Tibial artery (tissue), 4 donors: ENCODE data around the gene FAR2.

Experiments
- DNase-seq, 2 donors: peaks; one replicate each; pipeline ENCODE4 v3.0.0-alpha.2; 2019
- H3K27ac ChIP-seq, 2 donors: fragments of 200-600 bp; sonication (generic) in 1 of 2; 1 replicate in 1 of 2; 2 replicates in 1 of 2; pipeline ENCODE4 v1.5.1; 2018 to 2019; ENCODE audit warnings: mild to moderate bottlenecking in 1 of 2
- H3K27me3 ChIP-seq, 2 donors: fragments of 200-600 bp; sonication (generic) in 1 of 2; one replicate each; pipeline versions ENCODE4 v1.5.1 to v1.6.0; 2016 to 2019
- H3K36me3 ChIP-seq, 3 donors: fragments of 200-600 bp; sonication (generic) in 2 of 3; one replicate each; pipeline ENCODE4 v1.5.1; 2016 to 2019; ENCODE audit warnings: mild to moderate bottlenecking in 2 of 3
- H3K4me1 ChIP-seq, 4 donors: fragments of 200-600 bp; sonication (generic) in 2 of 4; 1 replicate in 3 of 4; 2 replicates in 1 of 4; pipeline ENCODE4 v1.5.1; 2016 to 2019
- H3K4me3 ChIP-seq, 2 donors: fragments of 200-600 bp; sonication (generic) in 1 of 2; 1 replicate in 1 of 2; 2 replicates in 1 of 2; pipeline ENCODE4 v1.5.1; 2018 to 2019; ENCODE audit warnings: mild to moderate bottlenecking in 2 of 2
- H3K9me3 ChIP-seq, 3 donors: fragments of 200-600 bp; sonication (generic) in 1 of 3; one replicate each; pipeline ENCODE4 v1.5.1; 2016 to 2019
- CTCF ChIP-seq, 2 experiments: fragments of 200-600 bp in 1 of 2; fragments of 450-650 bp in 1 of 2; IDR thresholded peaks; one replicate each; pipeline ENCODE4 v1.5.1; 2017 to 2019; ENCODE audit warnings: antibody characterized with exemption in 2 of 2, mild to moderate bottlenecking in 1 of 2, moderate library complexity in 1 of 2
- intact Hi-C: fragments of 100-400 bp; cut with DNase I; formaldehyde crosslinking; loops from one replicate; pipeline ENCODE4 v1.15.0; 2023; ENCODE audit warnings: low total_unique reads

FAR2 gene

GRCh38 chr12:29204521-29204920, 55.4 kb downstream of the FAR2 start:
- intact Hi-C loops: no loop called here
- Histone ChIP-seq H3K36me3 (no peaks in the 10 kb centered on the region), H3K27me3 (no peaks in the 10 kb centered on the region), H3K27ac (no peak overlapping the region), H3K4me3 (no peak overlapping the region), H3K4me1 (no peaks in the 10 kb centered on the region), H3K9me3 (no peaks in the 10 kb centered on the region)
- no peak for TF ChIP-seq CTCF (IDR thresholded peaks at IDR 0.05)
- DNase-seq: no peak

- no peak overlapping the region for H3K27ac ChIP-seq
- H3K9me3 ChIP-seq: no peaks in the 10 kb centered on the region
- H3K36me3 ChIP-seq: no peaks in the 10 kb centered on the region
- intact Hi-C loops: no loop called here
- peak in 1 of 2 donors; percentile 30 for DNase-seq
- TF ChIP-seq CTCF (IDR thresholded peaks at IDR 0.05): no peak
- no peaks in the 10 kb centered on the region for H3K27me3 ChIP-seq
- H3K4me1 ChIP-seq: no peaks in the 10 kb centered on the region
- H3K4me3 ChIP-seq: no peak overlapping the region
Measured at GRCh38 chr12:29207120-29207519, 58.0 kb downstream of the FAR2 start.

- Histone ChIP-seq H3K27me3 (no peaks in the 10 kb centered on the region), H3K4me3 (no peak overlapping the region), H3K27ac (no peak overlapping the region), H3K4me1 (no peaks in the 10 kb centered on the region), H3K9me3 (no peaks in the 10 kb centered on the region), H3K36me3 (no peaks in the 10 kb centered on the region)
- DNase-seq: no peak
- intact Hi-C loops: no loop called here
- no peak for TF ChIP-seq CTCF (IDR thresholded peaks at IDR 0.05)
Measured at GRCh38 chr12:29208060-29208459, 59.0 kb downstream of the FAR2 start.

GRCh38 chr12:29208936-29209701, 60.0 kb downstream of the FAR2 start:
- H3K9me3 ChIP-seq: no peaks in the 10 kb centered on the region
- H3K4me3 ChIP-seq: no peak overlapping the region
- H3K27me3 ChIP-seq: no peaks in the 10 kb centered on the region
- DNase-seq: no peak
- intact Hi-C loops: no loop called here
- TF ChIP-seq CTCF (IDR thresholded peaks at IDR 0.05): no peak
- H3K27ac ChIP-seq: no peak overlapping the region
- no peaks in the 10 kb centered on the region for H3K36me3 ChIP-seq
- no peaks in the 10 kb centered on the region for H3K4me1 ChIP-seq

DNA sequence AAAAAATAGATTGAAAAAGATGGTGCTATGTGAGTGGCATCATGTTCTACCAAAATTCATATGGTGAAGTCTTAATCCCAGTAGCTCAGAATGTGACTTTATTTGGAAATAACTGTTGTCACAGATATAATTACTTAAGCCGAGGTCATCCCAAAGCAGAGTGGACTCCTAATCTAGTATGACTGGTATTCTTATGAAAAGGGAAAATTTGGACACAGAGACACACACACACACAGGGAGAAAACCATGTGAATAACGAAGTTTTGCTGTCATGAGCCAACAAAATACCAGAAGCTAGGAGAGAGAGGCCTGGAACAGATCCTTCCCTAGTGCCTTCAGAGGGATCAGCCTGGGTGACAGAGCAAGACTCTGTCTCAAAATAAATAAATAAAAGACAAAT, 62.6 kb downstream of the FAR2 start:
- no peaks in the 10 kb centered on the region for H3K36me3 ChIP-seq
- H3K9me3 ChIP-seq: no peaks in the 10 kb centered on the region
- no peak overlapping the region for H3K4me3 ChIP-seq
- no peaks in the 10 kb centered on the region for H3K4me1 ChIP-seq
- DNase-seq: no peak
- intact Hi-C loops: no loop called here
- no peak overlapping the region for H3K27ac ChIP-seq
- no peak for TF ChIP-seq CTCF (IDR thresholded peaks at IDR 0.05)
- H3K27me3 ChIP-seq: no peaks in the 10 kb centered on the region
